Brain pericyte (primary cell): Measurements from ENCODE around the gene LRP8.

Source experiments
- DNase-seq: peaks from one replicate; pipeline ENCODE4 v3.0.0-alpha.2; 2012; ENCODE audit warnings: low read depth, low spot score

The LRP8 gene

GRCh38 chr1:53359934-53360276, 32.0 kb upstream of the LRP8 start:
- no peak for DNase-seq

GRCh38 chr1:53359225-53359933, 31.5 kb upstream of the LRP8 start:
- no peak for DNase-seq

DNA sequence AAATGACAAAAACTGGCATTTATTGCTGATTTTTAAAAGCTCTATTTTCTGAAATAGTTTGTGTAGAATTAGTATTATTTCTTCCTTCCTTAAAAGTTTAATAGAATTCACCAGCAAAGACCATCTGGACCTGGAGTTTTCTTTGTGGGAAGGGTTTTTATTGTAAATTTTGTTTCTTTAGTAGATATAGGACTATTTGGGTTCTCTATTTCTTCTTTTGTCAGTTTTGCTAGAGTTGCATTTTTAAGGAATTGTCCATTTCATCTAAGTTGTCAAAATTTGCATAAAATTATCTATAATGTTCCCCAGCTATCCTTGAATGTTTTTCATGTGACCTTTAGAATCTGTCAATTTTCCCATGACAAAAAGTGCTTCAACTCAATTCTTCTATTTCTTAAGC, 28.8 kb upstream of the LRP8 start:
- no peak for DNase-seq

GRCh38 chr1:53354119-53354518, 26.2 kb upstream of the LRP8 start:
- no peak for DNase-seq

DNA sequence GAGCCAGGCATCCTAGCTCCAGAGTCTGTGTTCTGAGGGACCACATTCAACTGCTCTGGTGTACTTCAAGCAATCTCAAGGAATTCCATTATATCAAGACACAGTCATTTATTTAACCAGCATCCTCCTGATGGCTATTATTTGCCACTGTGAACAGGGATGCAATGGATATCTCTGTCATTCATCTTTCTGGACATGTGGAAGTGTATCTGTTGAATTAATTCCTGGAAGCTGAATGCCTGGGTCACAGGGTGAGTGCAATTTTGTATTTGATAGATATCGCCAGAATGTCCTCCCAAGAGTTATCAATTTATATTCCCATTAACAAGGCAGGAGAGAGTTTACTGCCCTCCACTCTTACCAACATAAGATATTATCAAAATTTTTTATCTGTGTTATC, 24.7 kb upstream of the LRP8 start:
- no peak for DNase-seq

DNA sequence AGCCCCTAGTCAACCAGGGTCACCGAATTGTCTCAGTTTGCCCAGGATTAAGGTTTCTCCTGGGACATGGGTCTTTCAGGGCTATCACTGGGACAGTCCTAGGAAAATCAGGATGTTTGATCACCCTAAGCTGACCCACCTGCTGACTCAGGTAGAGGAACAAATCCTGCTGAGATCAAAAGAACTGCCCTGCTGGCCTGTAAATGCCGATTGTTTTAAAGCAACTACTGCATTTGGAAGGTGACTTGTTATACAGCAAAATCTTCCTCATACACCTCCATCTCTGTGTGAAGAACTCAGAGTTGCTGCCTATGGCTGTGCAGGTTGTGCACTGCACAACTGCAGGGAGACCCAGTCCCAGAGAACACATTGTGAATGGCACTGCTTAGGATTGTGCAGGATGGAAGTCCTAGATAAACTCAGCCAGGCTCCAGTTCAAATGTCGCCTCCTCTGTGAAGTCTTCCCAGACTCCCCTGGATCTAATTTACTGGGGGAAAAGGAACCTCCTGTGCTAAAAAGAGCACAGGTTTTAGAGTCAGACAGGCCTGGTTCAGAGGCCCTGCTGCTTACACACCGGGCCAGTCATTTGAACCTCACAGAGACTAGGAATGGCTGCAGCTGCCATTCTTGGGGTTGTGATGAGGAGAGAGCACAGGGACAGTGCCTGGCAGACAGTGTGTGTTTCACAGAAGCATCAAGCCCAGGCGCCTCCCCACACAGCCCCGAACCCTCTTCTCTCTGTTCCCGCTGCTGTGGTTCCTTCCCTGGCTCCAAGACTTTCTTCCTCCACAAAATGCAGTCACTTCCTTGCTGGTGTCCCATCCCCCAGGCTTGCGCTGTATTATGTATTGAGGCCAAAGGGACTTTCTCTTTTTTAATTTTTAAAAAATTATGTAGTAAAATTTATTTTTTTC, 23.2 kb upstream of the LRP8 start:
- no peak for DNase-seq

- DNase-seq = no peak
Measured at GRCh38 chr1:53349968-53350852, 22.3 kb upstream of the LRP8 start.

- DNase-seq = no peak
Measured at GRCh38 chr1:53349369-53349835, 21.5 kb upstream of the LRP8 start.

- no peak for DNase-seq
Measured at GRCh38 chr1:53348486-53349368, 20.9 kb upstream of the LRP8 start.

DNA sequence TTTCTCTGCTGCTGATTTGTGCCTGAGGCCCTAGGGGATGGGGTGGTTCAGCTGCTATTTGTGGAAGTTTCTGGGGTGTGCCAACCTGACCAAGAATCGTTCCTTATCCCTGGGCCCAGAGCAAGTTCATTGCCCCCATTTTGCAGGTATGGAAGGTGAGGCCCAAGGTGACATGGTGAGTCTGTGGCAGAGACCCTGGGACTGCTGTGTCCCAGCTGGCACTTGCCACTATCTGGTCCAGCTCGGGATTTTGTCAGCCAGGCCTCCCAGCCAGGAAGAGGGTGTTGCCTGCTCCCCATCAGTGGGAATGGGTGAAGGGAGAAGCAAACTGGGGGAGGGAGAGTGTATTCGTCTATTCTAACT, 18.9 kb upstream of the LRP8 start:
- DNase-seq = no peak

DNA sequence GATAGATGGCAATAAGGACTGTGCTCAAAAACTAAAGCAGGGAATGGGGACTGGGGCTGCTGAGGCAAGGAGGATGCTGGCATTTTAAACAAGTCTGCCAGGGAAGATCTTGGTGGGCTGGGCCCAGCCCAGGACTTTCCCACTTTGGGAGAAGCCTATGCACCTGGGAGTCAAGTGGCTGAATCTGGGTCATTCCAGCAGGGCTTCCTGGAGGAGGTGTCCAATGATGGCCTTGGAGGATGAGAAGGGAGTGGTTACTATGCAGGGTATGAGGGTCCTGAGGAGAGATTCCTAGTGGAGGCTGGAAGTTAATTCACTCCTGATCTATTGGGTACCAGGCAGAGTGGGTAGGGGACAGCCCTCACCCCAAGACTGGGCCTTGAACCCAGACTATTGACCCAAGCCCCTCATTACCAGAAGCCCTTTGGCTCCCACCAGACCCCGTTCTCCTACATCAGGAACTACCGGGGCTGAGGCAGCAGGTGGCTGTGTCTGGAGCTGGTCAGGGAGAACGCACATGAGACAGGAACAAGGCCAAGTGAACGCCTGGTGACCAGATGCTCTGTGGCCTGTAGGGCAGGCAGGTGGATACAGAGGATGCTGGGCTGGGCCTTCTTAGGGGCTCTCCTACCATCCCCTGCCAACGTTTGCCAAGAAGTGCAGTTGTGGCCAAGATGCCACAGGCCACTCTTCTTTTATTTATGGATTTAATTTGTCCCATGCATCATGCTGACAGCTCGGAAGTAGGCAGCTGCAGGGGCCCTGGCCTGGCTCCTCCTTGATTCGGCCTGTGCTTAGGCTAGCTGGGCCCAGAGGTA, 18.3 kb upstream of the LRP8 start:
- no peak for DNase-seq

DNA sequence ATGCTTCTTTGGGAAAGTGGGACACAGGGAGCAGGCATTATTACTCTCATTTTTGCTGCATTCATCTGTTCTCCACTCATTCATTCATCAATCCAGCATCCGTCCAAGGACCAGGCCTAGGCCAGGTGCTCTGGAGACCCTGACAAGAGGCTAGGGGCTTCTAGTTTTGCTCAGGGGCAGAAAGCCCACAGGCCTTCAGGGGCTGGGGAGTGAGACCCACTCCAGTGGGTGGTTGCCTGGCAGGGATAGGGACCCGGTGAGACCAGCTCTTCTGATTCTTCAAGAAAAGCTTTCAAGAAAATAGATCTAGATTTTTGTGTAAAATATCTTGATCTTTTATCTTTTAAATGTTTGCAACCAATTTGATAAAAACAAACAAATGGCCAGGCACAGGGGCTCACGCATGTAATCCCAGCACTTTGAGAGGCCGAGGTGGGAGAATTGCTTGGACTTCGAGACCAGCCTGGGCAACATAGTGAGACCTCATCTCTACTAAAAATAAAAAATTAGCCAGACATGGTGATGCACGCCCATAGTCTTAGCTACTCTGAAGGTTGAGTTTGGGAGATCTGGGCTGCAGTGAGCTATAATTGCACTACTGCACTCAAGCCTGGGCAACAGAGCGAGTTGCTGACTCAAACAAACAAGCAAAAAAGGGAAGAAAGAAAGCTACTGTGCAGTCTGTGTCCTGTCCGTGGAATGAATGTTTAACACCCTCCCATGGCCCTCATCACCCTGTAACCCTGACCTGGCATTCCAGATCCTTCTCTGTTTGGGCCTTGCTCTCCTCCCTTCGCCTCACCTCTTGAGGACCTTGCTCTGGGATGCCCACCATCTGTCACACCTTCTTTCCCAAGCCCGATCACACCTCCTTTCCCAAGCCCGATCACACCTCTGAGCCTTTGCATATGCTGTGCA, 17.3 kb upstream of the LRP8 start:
- DNase-seq = no peak

- no peak for DNase-seq
Measured at GRCh38 chr1:53343831-53344668, 16.2 kb upstream of the LRP8 start.

DNA sequence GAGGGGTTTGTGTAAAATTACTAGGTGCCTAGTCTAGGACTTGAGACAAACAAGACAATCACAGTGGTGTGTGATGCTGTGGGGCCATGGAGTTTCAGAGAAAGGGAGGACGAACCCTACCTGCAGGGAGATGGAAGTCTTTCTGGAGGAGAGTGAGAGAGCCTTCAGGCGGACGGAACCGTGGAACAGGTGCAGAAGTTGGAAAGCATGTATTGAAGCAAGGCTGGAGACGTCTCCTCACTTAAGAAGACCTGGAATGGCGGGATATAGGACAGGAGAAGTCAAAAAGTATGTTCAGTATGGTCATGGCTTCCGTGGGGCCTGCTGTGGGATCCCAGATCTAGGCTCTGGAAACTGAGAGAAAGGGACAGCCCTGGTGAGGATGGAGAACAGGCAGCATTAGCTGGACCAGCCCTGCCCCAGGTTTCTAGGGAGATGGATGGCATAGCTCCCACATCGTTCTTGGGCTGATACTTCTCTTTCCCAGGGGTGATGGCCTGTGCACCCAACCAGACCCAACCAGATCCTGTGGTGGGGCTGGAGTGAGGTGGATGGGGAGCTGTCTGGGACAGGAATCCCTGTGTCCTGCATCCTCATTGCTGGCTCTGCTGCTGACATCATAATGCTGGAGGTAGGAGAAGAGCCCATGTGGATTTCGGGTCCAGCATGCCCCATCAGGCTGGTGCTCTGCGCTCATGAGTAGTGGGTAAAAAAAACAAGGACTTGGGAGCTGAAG, 15.0 kb upstream of the LRP8 start:
- no peak for DNase-seq

- DNase-seq = no peak
Measured at GRCh38 chr1:53341961-53342707, 14.3 kb upstream of the LRP8 start.

DNA sequence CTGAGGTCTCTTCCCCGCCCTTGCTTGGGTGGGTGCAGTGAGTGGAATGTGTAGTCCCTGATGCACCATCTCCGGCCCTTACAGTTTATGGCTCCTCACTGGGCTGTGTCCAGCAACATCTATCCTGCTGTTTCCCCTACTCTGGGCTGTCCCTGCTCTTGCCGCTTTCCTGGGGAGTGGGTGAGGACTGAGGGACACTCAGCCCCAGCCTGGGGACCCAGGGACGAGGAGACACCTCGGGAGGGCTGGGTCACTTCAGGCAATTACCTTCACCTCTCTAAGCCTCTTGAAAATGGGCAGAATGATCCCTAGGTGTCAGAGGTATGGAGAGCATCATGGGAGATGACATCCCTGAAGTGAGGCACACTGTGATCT, 13.6 kb upstream of the LRP8 start:
- no peak for DNase-seq
